HG03457 (cell line): Measurements from ENCODE around the gene KLHDC9.
A peak's percentile ranks its signal among the peaks of the same experiment; 100 is the strongest.

Experiments
- ATAC-seq: cut with Tn5 transposase; IDR thresholded peaks from one replicate; pipeline ENCODE4 v1.9.1; 2021; ENCODE audit warnings: moderate number of reproducible peaks; ENCODE audit not compliant: unreplicated experiment

KLHDC9 gene

DNA sequence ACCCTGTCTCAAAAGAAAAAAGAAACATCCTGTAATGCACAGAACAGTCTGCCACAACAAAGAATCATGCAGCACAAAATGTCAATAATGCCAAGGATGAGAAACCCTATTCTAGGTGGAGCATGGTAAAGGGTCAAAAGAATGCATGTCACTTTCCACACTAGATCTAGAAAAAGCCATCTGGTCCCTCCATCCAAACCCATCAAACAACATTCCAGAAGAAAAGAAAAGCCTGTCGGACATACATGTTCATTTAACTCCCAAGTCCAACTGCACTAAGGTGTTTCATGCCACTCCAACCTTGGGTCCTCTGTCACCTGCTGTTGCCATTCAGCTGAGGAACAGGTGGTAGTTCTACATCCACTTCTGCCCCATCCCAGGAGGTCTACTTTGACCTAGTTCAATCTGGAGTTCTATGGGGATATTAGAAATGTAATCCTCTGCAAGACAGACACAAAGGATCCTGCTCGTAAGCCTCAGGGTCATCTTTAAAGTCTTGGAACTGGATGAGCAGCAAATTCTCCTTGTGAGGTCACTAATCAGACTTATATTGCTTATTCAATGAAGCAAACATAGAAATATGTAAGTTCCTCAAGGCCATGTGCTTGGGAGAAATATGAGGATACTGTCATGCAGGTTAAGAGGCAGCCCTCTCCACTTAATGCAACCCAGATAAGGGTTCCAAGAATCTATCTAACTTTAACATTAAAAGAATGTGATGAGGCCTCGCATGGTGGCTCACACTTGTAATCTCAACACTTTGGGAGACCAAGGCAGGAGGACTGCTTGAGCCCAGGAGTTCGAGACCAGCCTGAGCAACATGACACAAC, 30.6 kb downstream of the KLHDC9 start:
- ATAC-seq: no peak

GRCh38 chr1:161130266-161130665, 32.1 kb downstream of the KLHDC9 start:
- no peak for ATAC-seq

GRCh38 chr1:161131523-161132409, 33.6 kb downstream of the KLHDC9 start:
- ATAC-seq: no peak

- ATAC-seq: peak; percentile 83
Measured at GRCh38 chr1:161132410-161133219, 34.5 kb downstream of the KLHDC9 start, which contains the start of gene DEDD. Gene DEDD (minus strand): TSS chr1:161132667. CDS start chr1:161124462, 8,205 bp downstream.

GRCh38 chr1:161133220-161133740, 35.1 kb downstream of the KLHDC9 start:
- ATAC-seq: no peak

- no peak for ATAC-seq
Measured at GRCh38 chr1:161137881-161138280, 39.7 kb downstream of the KLHDC9 start.

- no peak for ATAC-seq
Measured at GRCh38 chr1:161138431-161138830, 40.3 kb downstream of the KLHDC9 start.

DNA sequence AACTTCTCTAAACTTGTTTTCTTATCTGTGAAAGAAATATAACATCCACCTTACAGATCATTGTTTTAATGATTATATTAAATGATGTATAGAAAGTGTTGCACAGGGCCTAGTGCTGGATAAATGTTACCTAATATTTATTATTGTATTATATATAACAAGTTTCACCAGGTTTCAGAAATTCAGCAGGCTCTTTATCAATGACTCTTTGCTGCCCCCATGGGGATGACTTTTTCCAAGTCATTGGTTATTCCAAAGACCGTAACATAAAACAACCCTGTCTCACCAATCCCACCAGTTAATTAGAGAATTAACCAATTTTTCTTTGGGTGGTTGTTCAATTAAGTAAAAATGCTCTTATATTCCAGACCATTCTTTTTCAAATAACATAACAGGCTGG, 41.6 kb downstream of the KLHDC9 start:
- no peak for ATAC-seq

- no peak for ATAC-seq
Measured at GRCh38 chr1:161140755-161141400, 42.7 kb downstream of the KLHDC9 start.

GRCh38 chr1:161145832-161146231, 47.7 kb downstream of the KLHDC9 start:
- ATAC-seq: no peak
